Heart right ventricle (tissue), 16 donors: ENCODE measurements around the gene KDM5B. TPM values are rescaled to one million over a fixed set of nuclear protein-coding genes. Genes with fewer than 3 reads are reported as not detected.

ENCODE experiments used
- ATAC-seq, 8 donors: fragments of 200-7000 bp; cut with Tn5 transposase; one replicate each; pipeline ENCODE4 v1.9.1; 2020; ENCODE audit warnings: mild to moderate bottlenecking in 8 of 8, moderate library complexity in 8 of 8, moderate number of reproducible peaks in 1 of 8
- DNase-seq, 2 donors: peaks; one replicate each; pipeline ENCODE4 v3.0.0-alpha.2; 2020
- H3K27ac ChIP-seq, 10 donors: fragments of 200-600 bp; sonication (generic) in 2 of 10; one replicate each; pipeline versions ENCODE4 v1.5.0 to v1.8.0; 2020 to 2022; ENCODE audit warnings: mild to moderate bottlenecking in 3 of 10
- H3K27me3 ChIP-seq, 7 donors: fragments of 200-600 bp; one replicate each; pipeline ENCODE4 v1.8.0; 2021 to 2022; ENCODE audit warnings: mild to moderate bottlenecking in 2 of 7
- H3K36me3 ChIP-seq, 9 donors: fragments of 200-600 bp; sonication (generic) in 1 of 9; one replicate each; pipeline versions ENCODE4 v1.5.0 to v1.8.0; 2020 to 2022; ENCODE audit warnings: mild to moderate bottlenecking in 2 of 9
- H3K4me1 ChIP-seq, 9 donors: fragments of 200-600 bp; sonication (generic) in 1 of 9; one replicate each; pipeline versions ENCODE4 v1.5.0 to v1.8.0; 2020 to 2022; ENCODE audit warnings: mild to moderate bottlenecking in 4 of 9
- H3K4me3 ChIP-seq, 10 donors: fragments of 200-600 bp; sonication (generic) in 2 of 10; one replicate each; pipeline versions ENCODE4 v1.5.0 to v1.8.0; 2020 to 2022; ENCODE audit warnings: mild to moderate bottlenecking in 7 of 10, moderate library complexity in 2 of 10
- H3K9me3 ChIP-seq, 11 donors: fragments of 200-600 bp in 10 of 11; sonication (generic) in 2 of 11; one replicate each; pipeline versions ENCODE4 v1.5.0 to v1.8.0; 2013 to 2022; ENCODE audit warnings: mild to moderate bottlenecking in 2 of 11, control low read depth in 1 of 11, moderate library complexity in 1 of 11
- CTCF ChIP-seq, 9 donors: fragments of 200-600 bp; sonication (generic) in 2 of 9; IDR thresholded peaks; one replicate each; pipeline versions ENCODE4 v1.5.0 to v1.8.0; 2021 to 2022; ENCODE audit warnings: antibody characterized with exemption in 9 of 9, mild to moderate bottlenecking in 5 of 9, moderate library complexity in 1 of 9
- WGBS, 2 donors: extraction: QIAGEN DNeasy Blood & Tissue Kit; methylation state at CpG; one replicate each; pipeline ENCODE4 v1.1.7; 2013; ENCODE audit warnings: inconsistent platforms in 1 of 2; 5-methylcytosine and 5-hydroxymethylcytosine counted together
- intact Hi-C, 10 donors: fragments of 100-400 bp; cut with DNase I; formaldehyde crosslinking; loops; one replicate each; pipeline versions ENCODE4 v1.11.1 to v1.14.2; 2022
- polyA plus RNA-seq, 2 donors: library from polyadenylated mRNA; stranded (reverse); fragments of 200-250 nt; gene quantifications; one replicate each; pipeline ENCODE4 v1.2.3, GENCODE V29; 2013
- total RNA-seq, 10 donors: library from RNA; stranded (reverse); fragmentation: NEBNext Ultra II Directional in 3 of 10; extraction: Animal tissue kit (Norgen Biotek cat#: 25700) in 3 of 10; gene quantifications; one replicate each; pipeline versions ENCODE4 v1.2.1 to v1.2.4, GENCODE V29; 2021 to 2023
- donor health status: Arrhythmogenic right ventricular cardiomyopathy.
- donor health status: ischemic (EF 13 %, LVEDD 7.1; RV severe dilation, severe dysfunction).
- donor health status: healthy with polysubstance abuse.
- donor health status: DM: no; HTN: yes; CAD: no.
- donor health status: DM: no; HTN: no; CAD: no.
- donor health status: ischemic (EF 25% LVEDD 6.9; RV normal size, moderate dysfunction).
- donor health status: ischemic (EF 25% LVEDD 5.7; RV mildly dilated, moderate dysfunction).
- donor health status: healthy.
- donor health status: DM: yes; HTN: yes; CAD: no.
- donor health status: Ischemic cardiomyopathy.
- donor health status: ischemic (EF 35%, LVEDD 5.7; RV mildly dilated, moderate dysfunction).
- donor health status: nonischemic (EF 11% LVEDD 7.7; RV severe dilation, severe dysfunction).
- donor health status: DM: yes; HTN: yes; CAD: no.
- donor health status: PGD.
- donor health status: ischemic (EF 29% LVEDD 5.4; RV normal size, mild dysfunction).
- donor health status: nonischemic (EF 23%, LVEDD 6.1; RV moderate dilation, normal function).

KDM5B gene
- total and polyA plus RNA-seq, 12 donors: 4.9 to 18.5 (median 13.6) TPM

- peaks cover 0 to 6% (median 0%) of the 10 kb centered on the region in 11 donors for H3K9me3 ChIP-seq
- intact Hi-C loops: no loop called here
- no peak overlapping the region for H3K4me3 ChIP-seq
- WGBS, 2 donors: 96 to 97% methylated on average over 6 of the region's 6 CpGs
- DNase-seq: no peak
- H3K36me3 ChIP-seq: peaks cover 0 to 98% (median 42%) of the 10 kb centered on the region in 9 donors
- no peak overlapping the region for H3K27ac ChIP-seq
- no peak for ATAC-seq
- no peaks in the 10 kb centered on the region for H3K27me3 ChIP-seq
- no peaks in the 10 kb centered on the region for H3K4me1 ChIP-seq
- TF ChIP-seq CTCF (IDR thresholded peaks at IDR 0.05): no peak
Measured at GRCh38 chr1:202742496-202742895, 65.7 kb downstream of the KDM5B start.

- Histone ChIP-seq H3K27ac (no peak overlapping the region), H3K4me3 (no peak overlapping the region), H3K9me3 (no peaks in the 10 kb centered on the region), H3K4me1 (no peaks in the 10 kb centered on the region), H3K27me3 (no peaks in the 10 kb centered on the region), H3K36me3 (peaks cover 0 to 100% (median 64%) of the 10 kb centered on the region in 9 donors)
- WGBS, 2 donors: 93 to 95% methylated on average over 10 of the region's 10 CpGs
- DNase-seq (no peak), ATAC-seq (no peak)
- no peak for TF ChIP-seq CTCF (IDR thresholded peaks at IDR 0.05)
- intact Hi-C loops: no loop called here
Measured at GRCh38 chr1:202733251-202733650, 75.0 kb downstream of the KDM5B start.

- 87 to 89% methylated on average over 4 of the region's 4 CpGs for WGBS, 2 donors
- H3K4me3 ChIP-seq: no peak overlapping the region
- peaks cover 0 to 97% (median 58%) of the 10 kb centered on the region in 9 donors for H3K36me3 ChIP-seq
- no peaks in the 10 kb centered on the region for H3K27me3 ChIP-seq
- intact Hi-C loops: loop anchor here in 2 of 10 donors (5.0 to 10.0 kb wide), 2 partner anchors 264 to 397 kb away; no protein-coding TSS in a partner anchor
- H3K27ac ChIP-seq: no peak overlapping the region
- no peaks in the 10 kb centered on the region for H3K4me1 ChIP-seq
- no peak for TF ChIP-seq CTCF (IDR thresholded peaks at IDR 0.05)
- H3K9me3 ChIP-seq: no peaks in the 10 kb centered on the region
- no peak for DNase-seq
- ATAC-seq: no peak
Measured at GRCh38 chr1:202728951-202729350, 79.3 kb downstream of the KDM5B start.

GRCh38 chr1:202725526-202725925 lies 82.7 kb downstream of the KDM5B start:
- H3K9me3 ChIP-seq: no peaks in the 10 kb centered on the region
- H3K36me3 ChIP-seq: peaks cover 0 to 62% (median 31%) of the 10 kb centered on the region in 9 donors
- ATAC-seq: no peak
- TF ChIP-seq CTCF (IDR thresholded peaks at IDR 0.05): no peak
- intact Hi-C loops: loop anchor here in 2 of 10 donors (5.0 to 10.0 kb wide), 2 partner anchors 261 to 393 kb away; no protein-coding TSS in a partner anchor
- peaks cover 0 to 4% (median 0%) of the 10 kb centered on the region in 7 donors for H3K27me3 ChIP-seq
- no peak overlapping the region for H3K4me3 ChIP-seq
- WGBS, 2 donors: 95 to 96% methylated on average over 3 of the region's 3 CpGs
- H3K27ac ChIP-seq: no peak overlapping the region
- DNase-seq: no peak
- no peaks in the 10 kb centered on the region for H3K4me1 ChIP-seq
